GM18858 (cell line): ENCODE data around the gene FOXF2.

Source experiments
- ATAC-seq: cut with Tn5 transposase; IDR thresholded peaks from one replicate; pipeline ENCODE4 v1.9.1; 2021; ENCODE audit not compliant: unreplicated experiment

The FOXF2 gene

DNA sequence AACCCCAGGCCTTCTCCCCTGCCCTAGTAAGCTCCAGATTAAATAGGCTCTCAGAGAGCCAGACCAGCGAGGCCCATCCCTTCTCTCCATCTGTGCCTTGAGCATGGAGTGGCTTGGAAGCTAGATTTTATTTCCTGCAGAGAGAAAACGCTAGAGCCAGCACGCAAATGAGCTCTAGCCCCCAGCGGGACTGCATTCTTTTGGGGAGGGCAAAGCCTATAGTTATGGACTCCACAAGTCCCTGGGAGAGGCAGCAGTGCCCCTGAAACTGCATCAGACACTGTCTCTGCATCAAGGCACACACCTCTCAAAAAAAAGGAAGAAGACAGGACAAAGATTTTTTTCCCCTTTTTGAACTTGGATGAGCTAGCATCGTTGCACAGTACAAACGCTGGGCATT, 15.8 kb downstream of the FOXF2 start:
- ATAC-seq, result no peak

DNA sequence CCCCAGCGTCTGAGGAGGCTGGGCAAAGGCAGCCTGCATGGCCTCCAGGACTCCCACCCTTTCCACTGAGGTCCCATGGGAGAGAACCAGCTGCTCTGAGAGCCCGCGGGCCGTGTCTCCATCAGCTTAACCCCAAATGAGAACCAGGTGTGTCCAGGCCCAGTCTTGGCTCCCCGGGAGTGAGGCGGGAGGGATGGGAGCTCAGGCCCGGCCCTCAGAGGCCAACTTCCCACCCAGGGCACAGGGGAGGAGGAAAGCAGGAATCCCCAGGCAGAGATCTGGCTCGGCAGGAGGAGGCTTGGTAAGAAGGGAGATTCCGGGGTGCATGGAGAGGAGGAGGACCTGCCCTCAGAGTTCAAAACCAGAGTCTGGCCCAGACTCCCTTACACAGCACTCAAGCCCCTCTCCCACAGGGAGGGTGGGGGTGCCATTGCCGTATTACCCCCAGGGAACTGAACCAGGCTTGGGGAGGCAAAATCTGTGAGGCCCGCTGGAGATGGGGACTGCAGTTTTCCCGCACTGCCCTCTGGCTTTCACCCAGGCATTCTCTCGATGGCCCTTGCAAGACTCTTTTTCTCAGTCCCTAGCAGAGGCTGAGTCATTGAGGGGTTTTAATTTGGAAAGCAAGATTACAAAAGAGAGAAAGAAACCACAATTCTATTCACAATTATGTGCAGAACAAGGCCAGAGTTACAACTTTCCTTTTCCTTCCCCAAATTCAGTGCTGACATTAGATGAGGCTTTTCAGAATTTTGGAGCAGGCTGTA, 17.1 kb downstream of the FOXF2 start:
- ATAC-seq, result no peak

DNA sequence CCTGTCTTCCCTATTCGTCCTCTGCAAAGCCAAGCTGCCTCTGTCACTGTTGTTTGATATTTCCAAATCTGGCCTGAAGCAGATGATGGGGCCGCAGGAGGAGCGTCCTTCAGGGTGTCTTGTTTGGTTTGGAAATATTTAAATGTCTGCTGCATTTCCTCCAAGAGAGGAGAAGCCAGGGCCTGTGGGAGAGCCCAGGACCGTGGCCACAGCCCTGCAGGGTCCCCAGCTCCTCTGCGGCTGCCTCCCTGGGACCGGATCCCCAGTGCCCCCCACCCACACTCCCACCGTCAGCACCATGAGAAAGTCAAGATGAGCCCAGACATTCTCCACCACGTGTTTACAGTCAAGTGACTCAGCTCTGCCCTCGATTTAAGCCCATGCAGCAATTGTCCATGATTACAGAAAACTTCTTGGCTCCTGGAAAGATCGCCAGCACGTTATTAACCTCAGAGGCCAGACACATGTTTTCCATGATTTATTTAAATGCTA, 18.2 kb downstream of the FOXF2 start:
- no peak for ATAC-seq

DNA sequence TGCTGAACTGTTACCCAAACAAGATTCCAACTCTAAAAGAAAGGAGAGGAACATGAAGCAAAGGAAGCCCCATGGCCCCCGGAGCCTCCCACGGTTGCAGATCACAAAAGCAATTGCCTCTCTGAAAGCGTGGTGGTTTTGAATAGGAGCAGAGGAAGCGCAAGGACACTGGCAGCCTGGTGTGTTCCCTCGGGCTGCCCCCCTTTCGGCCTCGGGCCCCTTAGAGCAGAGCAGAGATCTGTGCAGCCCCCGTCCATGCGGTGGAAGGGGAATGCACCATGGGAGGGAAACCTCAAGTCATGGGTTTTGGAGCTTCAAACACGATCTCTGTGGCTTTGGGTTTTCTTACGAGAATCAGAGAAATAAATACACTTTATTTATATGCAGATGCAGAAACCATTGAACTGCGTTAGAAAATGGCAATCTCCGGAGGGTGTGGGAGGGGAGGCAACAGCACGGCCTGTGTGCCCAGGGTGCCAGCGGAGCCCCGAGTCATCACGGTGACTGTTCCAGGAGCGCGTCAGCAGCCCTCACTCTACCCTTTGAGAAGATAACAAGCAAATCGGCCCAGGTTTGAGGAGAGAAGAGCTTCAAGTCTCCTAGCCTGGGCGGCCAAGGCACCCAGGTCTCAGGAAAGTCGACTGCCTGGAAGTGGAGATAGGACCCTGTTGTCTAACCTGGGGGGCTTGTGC, 20.5 kb downstream of the FOXF2 start:
- ATAC-seq, result no peak

DNA sequence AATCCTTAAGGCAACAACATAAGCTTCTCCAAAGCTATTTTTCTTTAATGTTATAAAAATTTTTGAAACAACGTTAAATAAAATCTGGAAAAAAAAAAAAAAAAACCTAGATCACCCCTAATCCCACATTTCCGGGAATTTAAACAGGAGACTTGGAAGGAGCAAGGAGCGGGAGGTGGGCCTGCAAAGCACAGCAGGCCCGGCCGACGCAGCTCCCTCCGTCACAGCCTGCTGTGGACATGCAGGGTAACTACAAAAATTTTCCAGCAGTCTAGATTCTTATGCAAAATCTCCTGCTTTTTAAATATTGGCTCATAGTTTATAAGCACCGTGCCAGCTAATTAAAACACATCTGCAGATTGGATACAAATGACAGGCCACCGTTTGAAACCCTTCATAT, 23.5 kb downstream of the FOXF2 start:
- ATAC-seq, result no peak

DNA sequence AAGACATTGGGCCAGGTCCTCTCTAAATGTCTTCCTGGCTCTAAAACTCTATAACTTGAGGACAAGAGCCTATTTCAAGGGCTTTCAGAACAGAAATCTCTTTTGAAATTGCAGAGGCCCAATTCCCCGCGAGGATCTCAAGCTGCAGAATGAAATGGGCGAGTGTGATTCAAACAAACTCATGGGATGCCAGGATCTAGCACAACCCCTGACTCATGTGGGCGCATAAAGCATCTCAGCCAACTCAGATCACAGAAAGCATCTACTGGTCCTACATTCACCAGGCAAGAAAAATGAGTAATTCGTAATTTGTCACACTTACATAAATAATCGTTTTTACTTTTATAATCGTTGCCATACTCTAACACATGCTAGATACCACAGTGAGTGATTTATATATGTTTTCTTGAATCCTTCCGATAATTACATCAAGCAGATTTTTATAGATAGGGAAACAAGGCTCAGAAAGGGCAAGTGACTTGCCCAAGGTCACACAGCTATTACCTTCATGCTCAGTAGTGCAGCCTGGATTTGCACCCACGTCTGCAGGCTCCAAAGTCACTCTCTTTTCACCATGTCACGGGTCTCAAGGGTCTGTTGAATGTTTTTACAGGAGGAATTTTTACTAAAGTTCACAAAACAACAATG, 26.2 kb downstream of the FOXF2 start:
- no peak for ATAC-seq

DNA sequence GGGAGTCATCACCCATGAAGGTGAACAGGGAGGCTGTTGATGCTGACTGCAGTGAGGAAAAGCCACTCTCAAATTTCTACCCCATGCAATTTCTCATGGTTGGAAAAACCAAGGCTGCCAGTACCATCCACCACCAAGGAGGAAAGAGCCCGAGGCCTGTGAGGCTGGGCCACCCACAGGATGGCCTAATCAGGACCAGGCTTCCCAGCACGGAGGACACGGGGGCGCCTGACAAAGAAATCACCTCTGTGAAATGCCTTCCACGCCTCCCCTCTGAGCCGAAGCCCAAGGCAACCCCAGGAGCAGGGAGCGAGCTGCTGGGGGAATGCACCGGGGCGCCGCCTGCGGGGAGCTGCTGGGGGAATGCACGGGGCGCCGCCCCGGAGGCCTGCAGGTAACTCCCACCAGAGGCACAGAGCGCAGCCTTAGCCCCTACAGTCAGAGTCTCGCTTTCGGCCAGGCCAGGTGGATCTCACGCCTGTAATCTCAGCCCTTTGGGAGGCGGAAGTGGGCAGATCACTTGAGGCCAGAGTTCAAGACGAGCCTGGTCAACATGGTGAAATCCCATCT, 26.9 kb downstream of the FOXF2 start:
- no peak for ATAC-seq

DNA sequence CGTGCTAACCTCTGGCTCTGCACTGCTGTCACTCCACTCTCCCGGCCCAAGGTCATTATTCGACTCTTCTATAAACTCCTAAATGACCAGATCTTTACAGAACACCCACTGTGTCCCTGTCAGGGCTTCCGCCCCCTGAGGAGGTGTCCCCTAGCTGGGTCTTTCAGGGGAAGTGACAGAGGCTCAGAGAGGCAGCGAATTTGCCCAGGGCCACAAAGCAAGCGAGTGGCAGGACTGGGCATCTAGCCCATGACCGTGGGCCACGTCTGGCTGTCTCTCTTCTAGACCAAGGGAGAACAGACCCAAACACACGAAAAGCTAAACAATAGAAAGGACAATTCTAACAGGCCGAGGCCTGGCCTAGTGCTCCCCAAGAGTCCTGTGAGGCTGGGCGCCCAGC, 27.4 kb downstream of the FOXF2 start:
- ATAC-seq, result no peak

DNA sequence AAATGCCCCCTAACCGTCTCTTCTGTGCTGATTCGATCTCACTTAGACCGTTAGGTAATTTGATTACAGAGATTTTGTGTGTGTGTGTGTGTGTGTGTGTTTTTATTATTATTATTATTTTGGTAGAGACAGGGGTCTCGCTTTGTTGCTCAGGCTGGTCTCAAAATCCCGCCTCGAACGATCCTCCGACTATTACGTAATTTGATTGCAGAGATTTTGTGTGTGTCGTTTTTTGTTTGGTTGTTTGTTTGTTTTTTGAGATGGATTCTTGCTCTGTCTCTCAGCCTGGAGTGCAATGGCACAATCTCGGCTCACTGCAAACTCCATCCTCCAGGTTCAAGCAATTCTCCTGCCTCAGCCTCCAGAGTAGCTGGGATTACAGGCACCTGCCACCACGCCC, 28.3 kb downstream of the FOXF2 start:
- ATAC-seq, result no peak

DNA sequence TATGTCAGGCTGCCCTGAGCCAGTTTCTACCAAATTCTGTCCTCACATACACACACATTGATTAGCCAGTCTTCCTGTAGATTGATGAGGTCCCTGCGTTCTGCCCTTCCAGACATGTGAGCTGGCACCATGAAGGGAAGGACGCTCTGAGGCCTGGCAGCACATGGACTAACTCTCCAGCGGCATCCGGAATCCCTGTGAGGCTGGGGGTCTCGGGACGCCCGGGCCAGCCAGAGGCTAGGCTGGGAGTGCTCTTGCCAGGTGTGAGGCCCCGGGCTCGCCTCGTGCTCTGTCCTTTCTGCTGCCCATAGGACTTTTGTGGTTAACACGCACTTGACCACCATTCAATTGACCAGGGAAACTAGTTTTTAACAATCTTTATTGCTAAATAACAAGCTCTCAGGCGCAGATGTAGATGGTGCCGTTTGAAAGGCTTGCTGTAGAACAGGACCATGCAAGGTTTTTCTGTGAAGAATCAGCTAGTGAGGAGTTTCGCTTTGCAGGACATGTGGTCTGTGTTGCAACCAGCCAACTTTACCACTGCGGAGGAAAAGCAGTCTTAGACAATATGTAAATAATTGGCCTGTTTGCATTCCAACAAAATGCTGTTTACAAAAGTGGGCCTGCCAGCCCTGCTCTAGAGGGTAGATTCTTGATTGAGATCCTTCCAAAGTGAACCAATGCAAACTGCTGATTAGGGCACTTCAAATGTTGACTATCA, 29.3 kb downstream of the FOXF2 start:
- ATAC-seq, result no peak

DNA sequence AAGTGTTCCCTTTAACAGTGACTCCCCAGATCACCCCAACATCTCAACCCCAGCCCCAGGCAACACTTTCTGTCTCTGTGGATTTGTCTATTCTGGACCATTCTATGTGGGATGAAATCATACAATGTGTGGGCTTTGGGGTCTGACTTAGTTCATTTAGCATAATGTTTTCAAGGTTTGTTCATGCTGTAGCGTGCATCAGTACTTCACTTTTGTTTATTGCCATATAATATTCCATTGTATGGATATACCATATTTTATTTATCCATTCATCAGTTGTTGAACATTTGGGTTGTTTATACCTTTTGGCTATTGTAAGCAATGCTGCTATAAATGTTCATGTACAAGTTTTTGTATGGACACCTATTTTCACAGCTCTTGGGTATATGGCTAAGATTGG, 31.0 kb downstream of the FOXF2 start:
- ATAC-seq, result no peak

DNA sequence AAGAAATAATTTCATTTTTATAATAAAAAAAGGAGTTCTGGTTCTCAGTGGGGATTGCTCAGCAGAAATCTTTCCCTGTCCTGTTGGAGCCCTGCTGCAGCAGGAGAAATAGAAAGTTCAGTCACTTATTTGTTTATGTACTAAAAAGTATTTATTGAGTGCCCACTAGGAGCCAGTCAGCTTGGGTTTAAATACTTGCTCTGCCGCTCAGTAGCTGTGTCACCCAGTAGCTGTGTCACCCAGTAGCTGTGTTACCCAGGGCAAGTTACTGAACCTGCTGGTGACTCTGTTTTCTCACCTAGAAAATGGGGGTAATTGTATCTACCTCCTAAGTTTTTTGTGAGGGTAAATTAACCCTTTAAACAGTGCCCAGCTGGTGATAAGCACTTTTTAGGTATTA, 32.9 kb downstream of the FOXF2 start:
- no peak for ATAC-seq

DNA sequence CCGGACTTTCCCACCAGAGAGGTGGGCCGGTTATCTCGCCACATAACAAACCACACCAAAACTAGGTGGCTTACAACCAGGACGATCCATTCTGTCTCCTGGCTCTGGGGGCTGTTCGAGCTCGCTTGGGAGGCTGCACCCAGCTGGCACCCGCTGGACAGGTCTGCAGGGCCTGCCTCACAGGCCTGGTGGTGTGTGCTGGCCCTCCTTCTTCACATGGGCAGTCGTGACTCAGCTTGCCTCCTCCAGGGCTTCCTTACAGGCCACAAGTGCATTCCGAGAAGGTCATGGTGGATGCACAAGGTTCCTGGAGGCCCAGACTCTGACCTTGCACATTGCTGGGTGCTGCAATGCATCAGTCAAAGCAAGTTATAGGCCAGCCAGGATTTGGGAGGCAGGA, 34.2 kb downstream of the FOXF2 start:
- ATAC-seq, result no peak

DNA sequence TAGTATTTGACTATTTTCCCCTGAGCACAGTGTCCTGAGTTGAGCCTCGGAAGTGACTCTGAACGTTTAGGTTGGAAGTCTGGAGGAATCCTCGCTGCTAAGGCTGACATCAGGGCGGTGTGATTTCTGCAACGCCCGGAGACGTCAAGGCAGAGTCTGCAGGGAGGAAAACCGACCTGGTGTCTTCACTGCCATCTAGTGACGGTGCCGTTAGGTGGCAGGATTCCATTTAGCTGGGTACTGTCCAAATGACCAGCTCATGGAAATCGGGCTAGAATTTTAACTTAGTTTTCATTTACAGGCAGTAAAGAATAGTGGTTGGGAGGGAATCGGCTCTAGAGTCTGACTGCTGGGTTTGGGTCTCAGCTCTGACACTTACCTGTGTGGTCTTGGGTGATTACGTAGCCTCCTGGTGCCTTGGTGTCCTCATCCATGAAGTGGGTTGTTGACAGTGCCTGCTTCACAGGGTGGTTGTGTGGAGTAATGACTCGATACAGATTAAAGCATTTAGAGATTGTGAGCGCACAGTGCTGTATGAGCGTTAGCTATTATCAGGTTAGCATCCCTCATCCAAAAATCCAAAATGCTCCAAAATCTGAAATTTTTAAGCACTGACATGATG, 35.0 kb downstream of the FOXF2 start:
- ATAC-seq, result no peak

DNA sequence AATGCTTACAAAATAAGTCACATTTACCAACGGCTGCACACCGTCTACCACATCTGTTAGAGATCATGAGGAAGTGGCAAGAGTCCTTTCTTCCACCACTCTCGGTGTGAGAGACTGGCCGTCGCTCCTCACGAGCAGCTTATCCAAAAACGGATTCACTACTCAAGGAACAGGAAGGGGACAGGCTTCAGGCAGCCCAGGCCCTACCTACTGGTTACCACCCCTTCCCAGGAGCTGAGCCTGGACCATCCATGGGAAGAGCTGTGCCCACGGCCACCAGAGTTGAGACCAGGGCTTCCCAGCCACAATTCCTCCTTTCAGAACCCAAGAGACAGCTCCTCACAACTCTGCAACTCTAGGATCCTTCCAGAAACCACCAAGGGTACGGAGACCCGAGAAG, 37.0 kb downstream of the FOXF2 start:
- no peak for ATAC-seq

DNA sequence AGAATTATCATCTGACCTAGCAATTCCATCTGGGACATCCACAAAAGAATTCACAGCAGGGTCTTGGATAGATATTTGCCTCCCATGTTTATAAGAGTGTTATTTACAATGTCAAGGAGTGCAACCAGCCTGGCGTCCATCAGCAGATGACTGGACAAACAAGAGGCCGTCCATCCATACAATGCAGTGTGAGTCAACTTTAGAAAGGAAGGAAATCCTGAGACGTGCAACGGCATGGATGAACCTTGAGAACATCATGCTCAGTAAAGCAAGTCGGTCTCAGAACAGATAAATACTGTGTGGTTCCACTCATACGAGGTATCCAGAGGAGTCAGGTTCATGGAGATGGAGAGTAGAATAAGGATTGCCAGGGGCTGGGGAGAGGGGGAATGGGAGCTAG, 46.4 kb downstream of the FOXF2 start:
- ATAC-seq, result no peak

DNA sequence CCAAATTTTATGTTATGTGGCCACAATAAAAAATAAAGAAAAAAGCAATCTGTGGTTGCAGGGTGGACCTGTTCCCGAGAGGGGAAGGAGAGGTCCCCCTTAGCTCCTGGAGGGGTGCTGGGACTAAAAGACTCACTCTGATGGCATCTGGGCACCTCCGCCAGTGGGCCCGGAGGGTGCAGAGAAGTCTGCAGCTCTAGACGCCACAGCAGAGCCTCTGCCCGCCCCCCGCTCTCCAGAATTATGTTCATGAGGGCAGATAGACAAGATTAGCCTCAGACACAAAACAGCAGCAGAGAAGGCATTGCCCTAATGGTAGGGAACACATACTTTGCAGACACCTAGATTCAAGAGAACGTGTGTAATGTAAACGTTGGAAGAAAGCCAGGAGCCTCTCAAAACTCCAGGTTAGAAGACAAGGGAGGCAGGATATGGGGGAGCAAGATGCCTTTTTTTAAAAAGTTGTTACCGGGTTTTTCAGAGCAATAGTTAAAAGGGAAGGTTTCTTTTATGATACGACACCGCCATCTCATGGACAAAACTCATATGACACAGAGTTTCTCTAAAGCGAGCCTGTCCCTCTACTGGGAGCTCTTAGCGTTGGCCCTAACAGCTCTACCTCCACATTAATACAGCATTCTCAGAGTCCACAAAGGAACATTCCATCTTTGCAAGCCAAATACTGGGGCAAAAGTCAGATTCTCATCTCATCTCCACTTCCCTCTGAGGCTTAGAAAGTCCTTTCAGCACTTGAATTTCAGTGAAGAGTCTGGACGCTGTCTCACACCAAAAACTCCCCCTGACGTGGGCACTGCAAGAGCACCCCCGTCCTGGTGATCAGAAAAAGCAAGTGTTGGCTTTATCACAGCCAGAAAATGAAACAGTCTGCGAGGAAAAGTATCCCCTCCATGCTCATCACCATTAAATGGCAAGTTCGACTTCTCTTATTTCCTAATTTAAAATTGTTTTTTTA, 47.2 kb downstream of the FOXF2 start:
- no peak for ATAC-seq

DNA sequence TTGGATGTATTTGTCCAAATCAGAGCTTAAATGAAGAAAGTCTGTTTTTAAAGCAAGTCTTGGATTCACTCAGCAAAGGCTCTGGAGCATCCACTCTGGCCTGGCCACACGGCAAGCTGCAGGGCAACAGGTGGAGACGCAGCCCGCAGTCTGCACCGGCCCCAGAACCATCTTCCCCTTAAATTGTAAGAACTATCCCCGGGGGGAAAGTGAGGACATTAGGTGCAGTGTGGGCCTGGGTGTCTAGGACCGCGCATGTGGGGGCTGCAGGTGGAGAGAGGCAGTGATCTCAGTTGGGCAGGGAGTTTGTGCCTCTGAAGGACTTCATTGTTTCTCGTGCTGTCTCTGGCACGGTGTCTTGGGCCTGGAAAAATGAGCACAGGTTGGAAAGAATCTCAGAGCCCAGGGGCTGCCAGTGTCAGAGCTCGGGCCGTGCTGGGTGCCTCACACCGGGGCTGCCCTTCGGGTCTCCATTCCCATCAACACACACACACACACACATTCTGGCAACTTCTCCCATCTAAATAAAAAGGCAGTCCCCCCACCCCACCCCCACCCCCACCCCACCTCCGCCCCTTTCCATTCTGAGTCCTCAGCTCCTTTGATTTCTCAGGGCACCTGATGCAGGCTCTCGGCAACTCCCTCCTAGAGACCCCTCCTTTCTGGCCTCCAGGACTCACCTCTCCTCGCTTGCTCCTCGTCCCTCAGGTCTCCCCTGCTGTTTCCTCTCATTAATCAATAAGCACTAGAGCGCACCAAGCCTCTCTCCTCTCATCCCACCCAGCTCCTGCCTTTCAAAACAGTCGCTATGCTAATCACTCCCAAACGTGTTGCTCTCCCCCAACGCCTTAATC, 48.4 kb downstream of the FOXF2 start:
- no peak for ATAC-seq

DNA sequence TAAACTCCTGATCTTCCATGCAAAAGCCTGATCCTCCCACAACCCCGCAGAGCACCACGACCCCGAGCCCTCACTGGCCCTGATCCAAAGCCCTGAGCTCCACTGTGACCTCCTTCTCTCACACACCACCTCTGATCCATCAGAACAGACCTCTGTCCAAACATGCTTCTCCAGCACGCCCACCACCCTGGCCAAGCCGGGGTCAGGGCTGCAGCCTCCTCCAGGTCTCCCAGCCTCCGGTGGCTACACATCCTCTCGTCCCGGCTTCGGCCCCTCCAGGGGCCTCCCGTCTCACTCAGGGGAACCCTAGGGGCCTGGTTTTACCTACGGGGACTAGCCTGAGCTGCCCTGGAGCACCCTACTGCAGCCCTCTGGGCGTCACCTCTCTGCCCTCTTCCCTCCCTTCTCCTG, 49.1 kb downstream of the FOXF2 start:
- no peak for ATAC-seq
